ENCODE data around the gene USP3. TPM values are rescaled to one million over a fixed set of nuclear protein-coding genes. Genes with fewer than 3 reads are reported as not detected.

Gene USP3
- total and polyA plus RNA-seq, 9 of the 15 experiments (the other 6 are each of a cell fraction or from before 2014, with no cell fraction given), result 17.3 to 54.3 (median 34.8) TPM

GRCh38 chr15:63524316-63525015 is 20.1 kb downstream of the USP3 start (continued):
- TF ChIP-seq NFYB (IDR thresholded peaks at IDR 0.05; ENCODE audit: extremely low read depth, insufficient read length) (no peak), ZNF655 (CRISPR knock-in tag; IDR thresholded peaks at IDR 0.05) (no peak), SIN3A (IDR thresholded peaks at IDR 0.05; ENCODE audit: borderline replicate concordance in 2 of 2, control insufficient read depth in 1 of 2, low read depth in 2 of 2, low read length in 2 of 2) (no peak), EGR1 (conservative IDR thresholded peaks at IDR 0.05) (no peak), TFAM (CRISPR knock-in tag; conservative IDR thresholded peaks at IDR 0.05) (no peak), IRF9 (tag; IDR thresholded peaks at IDR 0.05) (peak; percentile 68), ZNF318 (IDR thresholded peaks at IDR 0.05; ENCODE audit: borderline replicate concordance in 1 of 2, low read depth in 1 of 2) (no peak), SMC3 (conservative IDR thresholded peaks at IDR 0.05; ENCODE audit: insufficient read depth, low read depth, low read length) (no peak), SRSF7 (optimal IDR thresholded peaks at IDR 0.05; ENCODE audit: low read depth, low read length) (no peak), NFRKB (IDR thresholded peaks at IDR 0.05; ENCODE audit: low read depth) (peak; percentile 90), CLOCK (CRISPR knock-in tag; IDR thresholded peaks at IDR 0.05; ENCODE audit: borderline replicate concordance) (no peak), CBX1 (IDR thresholded peaks at IDR 0.05; ENCODE audit: low read depth) (no peak), NCOR1 (IDR thresholded peaks at IDR 0.05) (no peak), YBX1 (IDR thresholded peaks at IDR 0.05) (no peak)

Measured in K562 (cell line).